IPS-11a (cell line): ENCODE results near the gene KNSTRN.

ENCODE experiments used
- H3K4me3 ChIP-seq: one replicate; pipeline ENCODE4 v1.5.1; 2013; ENCODE audit warnings: low read depth, low read length, control low read depth

KNSTRN gene, protein sequence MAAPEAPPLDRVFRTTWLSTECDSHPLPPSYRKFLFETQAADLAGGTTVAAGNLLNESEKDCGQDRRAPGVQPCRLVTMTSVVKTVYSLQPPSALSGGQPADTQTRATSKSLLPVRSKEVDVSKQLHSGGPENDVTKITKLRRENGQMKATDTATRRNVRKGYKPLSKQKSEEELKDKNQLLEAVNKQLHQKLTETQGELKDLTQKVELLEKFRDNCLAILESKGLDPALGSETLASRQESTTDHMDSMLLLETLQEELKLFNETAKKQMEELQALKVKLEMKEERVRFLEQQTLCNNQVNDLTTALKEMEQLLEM

DNA sequence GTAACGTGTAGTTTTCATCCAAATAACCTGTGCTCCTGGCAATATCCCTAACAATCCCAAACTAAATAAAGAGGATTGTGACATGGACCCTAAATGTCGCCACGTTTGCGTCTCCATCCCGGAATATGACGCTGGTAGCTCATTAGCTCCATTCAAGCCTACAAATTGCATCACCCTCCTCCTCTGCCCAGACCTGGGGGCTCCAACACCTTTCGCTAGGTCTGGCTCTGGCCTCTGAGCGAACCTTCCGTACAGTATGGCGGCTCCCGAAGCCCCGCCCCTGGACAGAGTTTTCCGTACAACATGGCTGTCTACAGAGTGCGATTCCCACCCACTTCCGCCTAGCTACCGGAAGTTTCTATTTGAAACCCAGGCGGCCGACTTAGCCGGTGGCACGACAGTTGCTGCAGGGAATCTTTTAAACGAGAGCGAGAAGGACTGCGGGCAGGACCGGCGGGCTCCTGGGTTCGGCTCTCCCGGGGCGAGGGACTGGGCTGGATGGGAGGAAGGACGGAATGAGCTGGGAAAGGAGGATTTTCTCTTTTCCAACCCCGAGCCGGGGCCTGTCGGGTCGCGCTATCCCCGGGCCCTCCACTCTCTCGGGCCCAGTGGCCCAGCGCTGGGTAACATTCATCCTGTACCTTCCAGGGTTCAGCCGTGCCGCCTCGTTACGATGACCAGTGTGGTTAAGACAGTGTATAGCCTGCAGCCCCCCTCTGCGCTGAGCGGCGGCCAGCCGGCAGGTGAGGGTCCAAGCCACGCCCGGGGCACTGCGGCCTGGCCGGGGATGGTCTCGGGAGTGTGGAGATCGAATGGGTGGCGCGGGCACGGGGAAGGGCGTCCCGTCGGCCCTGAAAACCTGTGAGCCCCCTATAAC is at the start of gene KNSTRN:
KNSTRN (plus strand) TSS at position 142 of the 877 bp plus-strand sequence; CDS start at position 257, 115 bp downstream.
- peak within 1 kb of the TSS; percentile 94 for H3K4me3 ChIP-seq

DNA sequence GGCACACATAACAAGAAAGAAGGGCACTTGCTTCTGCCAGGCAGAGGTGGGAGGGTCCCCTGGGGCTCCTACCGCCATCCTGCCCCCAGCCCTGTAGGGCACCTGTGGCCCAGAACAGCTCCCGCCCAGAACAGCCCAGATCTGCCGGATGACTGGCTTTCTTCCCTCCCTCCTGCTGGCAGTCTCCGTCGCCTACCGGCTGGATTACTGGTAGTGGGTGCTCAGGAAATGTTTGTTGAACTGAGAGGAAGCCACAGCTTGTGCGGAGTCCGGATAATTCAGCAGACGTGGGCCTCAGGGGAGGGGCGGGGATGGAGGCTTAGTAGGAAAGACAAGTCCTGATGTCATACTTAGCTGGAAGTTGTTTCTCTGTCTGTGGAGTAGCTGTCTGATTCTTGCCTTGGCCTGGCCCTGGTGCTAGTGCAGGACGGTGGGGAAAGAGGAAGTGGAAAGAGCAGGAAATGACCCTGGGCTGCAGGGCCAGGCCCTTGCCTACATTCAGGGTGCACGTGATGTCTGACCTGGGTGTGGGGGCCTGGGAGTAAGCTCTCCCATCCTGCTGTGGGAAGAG is 48.5 kb upstream of the KNSTRN start:
- no peak overlapping the region for H3K4me3 ChIP-seq

DNA sequence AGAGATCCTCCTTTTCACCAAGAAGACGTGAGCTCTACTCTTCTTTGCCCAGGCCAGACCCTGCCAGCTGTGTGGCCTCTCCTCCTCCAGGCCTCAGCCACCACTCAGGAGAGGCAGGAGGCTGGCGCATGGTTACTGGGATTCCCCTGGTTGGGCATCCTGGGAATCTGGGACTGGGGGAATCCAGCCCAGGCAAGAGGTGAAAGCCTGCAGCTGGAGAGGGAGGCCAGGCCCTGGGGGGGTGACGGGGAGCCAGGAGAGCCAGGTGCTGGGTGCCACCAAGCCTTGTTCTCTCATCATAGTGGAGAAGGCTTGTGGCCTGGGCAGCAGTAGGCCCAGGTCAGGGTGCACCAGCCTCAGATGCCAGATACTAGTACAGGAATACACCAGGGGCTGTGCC is 48.0 kb upstream of the KNSTRN start:
- no peak overlapping the region for H3K4me3 ChIP-seq

DNA sequence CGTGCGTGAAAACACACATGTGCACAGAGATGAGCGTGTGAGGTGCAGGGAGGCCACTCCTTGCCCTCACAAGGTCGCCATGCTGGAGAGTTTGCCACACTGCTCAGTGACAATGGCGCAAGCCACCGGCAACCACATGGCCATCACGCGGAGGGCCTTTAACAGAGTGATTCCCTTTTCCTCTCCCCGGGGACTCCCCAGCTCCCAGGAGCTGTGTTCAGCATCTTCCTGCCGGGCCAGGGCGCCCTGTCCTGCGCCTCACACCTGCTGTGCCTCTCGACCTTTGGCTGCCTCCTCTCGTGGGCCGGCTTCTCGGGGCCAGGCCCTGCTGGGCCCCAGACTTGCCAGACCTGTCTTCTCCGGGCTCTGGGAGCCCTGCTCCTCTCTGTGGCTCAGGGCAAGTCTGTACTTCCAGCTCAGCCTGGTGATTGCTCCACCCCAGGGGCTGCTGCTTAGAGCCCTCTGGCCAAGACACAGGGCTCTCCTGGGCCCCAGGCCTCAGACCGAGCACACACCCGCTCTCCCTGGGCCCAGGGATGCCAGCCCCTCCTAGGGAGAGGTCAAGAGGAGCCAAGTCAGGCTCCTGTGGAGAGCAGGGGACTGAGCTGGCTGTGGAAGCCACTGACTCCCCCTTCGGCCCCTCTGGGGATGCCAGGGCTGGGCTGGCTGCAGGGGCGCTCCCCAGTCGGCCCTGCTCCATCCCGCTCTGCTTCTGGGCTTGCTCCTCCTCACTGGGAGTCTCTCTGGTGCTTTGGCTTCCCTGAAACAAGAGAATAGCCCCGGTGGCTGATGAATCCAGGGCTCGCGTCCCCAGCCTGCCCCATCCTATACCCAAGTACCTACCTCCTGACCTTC is 47.4 kb upstream of the KNSTRN start:
- no peak overlapping the region for H3K4me3 ChIP-seq

DNA sequence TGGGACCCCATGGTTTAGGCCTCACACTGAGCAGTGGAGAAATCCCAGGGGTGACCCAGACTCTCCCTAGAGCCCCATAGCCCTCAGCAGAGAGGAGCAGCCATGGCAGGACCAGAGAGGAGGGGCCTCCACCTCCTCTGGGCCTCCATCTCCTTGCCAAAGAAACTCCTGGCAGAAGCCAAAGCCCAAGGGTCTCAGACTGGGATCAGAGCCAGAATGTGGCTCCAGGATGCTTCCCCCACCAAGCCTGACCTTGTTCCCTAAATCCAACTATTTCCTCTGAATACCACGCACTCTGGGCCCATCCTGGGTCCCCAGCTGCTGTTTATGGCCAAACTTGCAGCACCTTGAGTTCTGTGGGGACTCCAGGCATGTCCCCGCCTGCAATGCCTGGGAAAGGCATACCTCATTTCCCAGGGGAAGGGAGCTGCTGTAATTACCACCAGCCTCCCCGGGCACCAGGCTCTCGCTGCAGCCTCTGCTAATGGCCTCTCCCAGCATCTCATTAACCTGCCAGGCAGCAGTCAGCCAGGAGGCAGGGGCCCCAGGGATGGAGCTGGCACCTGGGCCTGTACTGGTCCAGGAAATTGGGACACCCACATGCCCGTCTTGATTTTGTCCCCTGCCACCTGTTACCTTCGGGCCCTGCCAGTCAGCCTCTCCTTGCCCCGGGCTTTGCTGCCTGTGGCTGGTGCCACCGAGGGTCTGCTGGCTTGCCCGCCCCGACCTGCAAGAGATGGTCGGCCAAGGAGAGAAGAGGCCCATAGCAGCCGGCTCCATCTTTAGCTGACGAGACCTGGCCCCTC is 46.4 kb upstream of the KNSTRN start:
- no peak overlapping the region for H3K4me3 ChIP-seq

DNA sequence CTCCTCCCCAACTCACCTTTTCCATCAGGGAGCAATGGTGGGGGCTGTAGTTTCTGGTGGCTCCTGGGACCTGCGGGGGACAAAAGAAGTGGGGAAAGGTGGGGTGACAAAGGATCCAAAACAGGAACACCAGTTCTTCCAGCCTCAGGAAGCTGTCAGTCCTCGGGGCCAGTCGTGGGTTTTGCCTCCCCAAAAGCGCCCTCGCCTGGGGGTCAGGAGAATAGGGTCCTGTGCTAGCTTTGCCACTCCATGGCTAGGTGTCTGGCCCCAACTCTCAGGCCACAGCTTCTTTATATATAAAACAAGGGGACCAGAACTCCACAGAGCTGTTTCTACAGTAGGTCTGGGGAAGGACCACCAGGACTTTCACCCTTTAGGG is 45.8 kb upstream of the KNSTRN start:
- H3K4me3 ChIP-seq = no peak overlapping the region

DNA sequence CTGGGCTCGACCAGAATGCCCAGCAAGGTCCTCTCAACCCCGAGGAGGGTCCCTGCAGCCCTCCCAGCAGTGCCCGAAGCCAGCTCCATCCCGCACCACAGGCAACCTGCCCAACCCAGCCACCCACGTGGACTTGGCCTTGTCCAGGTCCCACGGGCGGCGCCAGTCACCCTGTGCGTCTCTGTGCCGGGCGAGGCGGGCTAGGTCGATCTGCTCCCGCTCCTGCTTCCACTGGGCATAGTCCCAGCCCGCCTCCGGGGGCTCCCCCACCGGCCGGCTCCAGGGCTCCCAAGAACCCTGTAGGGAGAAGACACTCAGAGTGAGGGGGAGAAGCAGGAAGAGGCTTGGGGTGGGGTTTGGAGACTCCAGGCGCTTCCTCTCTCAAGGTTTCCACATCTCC is 44.9 kb upstream of the KNSTRN start:
- no peak overlapping the region for H3K4me3 ChIP-seq

DNA sequence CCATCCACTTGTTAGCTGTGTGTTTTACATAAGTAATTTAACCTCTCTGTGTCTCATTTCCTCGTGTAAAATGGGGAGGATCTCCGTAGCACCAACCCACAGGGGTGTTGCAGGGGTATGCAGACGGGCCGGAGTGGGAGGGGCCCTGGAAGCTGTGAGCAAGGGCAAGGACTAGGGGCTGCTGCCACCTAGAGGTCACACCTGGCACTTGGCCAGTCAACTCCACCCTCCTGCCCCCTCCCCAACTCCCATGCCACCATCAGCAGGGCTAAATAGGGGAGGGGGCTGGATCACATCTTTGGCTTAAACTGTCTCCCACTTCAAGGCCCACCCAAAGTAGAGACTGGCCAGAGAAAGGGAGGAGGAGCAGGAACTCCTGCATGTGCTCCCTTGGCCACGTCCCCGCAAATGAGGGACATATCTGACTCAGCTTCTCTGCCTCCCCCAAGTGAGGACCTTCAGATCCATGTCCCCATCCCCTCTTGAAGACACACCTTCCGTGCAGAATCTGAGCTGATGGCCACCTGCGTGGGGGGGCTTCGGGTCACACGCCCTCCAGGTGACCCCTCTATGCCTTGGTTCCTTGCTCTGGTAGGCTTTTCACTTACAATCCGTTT is 44.4 kb upstream of the KNSTRN start:
- no peak overlapping the region for H3K4me3 ChIP-seq

DNA sequence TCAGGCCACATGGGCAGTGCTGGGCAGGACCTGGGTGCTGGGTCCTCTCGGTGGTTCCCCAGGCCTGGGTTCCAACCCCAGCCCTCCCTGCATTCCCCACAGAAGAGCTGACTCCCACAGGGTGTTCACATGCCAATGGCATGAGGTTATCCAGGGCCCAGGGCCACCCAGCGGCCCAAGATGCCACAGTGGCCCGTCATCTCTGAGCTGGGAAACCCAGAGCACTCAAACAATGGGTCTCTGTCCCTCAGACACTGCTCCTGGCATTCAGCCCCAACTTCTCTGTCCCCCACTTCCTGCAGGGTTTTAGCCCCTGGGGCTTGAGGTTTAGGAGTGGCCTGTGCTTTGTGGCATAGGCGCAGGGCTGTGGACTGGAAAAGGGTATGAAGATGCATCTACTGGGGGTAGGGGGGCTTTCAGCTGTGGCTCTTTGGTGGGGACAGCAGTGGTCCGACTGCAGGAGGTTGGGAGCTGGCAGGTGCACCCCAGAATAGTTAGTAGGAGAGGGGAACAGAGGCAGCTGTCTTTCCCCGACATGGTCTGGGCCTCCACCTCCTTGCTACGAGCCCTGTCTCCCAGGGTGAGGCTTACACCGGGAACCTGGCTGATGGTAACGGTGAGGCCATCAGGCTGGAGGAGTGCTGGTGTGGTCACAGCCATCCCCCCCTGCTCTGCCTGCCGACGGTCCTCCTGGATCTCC is 43.5 kb upstream of the KNSTRN start:
- H3K4me3 ChIP-seq = no peak overlapping the region

DNA sequence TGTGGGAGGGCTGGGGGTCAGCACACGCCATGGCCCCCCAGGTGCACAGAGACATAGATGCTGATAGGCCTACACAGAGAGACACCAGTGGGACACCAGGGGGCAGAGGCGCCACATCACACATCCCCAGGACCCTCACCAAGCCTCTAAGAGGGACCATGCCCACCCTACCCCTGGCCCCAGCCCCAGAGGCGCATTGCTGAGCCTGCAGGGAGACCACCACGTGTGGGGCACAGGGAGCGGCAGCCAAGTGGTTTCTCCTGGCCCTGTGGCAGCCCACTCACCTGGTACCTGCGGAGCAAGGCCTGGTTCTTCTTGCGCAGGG is 42.9 kb upstream of the KNSTRN start:
- H3K4me3 ChIP-seq = no peak overlapping the region

DNA sequence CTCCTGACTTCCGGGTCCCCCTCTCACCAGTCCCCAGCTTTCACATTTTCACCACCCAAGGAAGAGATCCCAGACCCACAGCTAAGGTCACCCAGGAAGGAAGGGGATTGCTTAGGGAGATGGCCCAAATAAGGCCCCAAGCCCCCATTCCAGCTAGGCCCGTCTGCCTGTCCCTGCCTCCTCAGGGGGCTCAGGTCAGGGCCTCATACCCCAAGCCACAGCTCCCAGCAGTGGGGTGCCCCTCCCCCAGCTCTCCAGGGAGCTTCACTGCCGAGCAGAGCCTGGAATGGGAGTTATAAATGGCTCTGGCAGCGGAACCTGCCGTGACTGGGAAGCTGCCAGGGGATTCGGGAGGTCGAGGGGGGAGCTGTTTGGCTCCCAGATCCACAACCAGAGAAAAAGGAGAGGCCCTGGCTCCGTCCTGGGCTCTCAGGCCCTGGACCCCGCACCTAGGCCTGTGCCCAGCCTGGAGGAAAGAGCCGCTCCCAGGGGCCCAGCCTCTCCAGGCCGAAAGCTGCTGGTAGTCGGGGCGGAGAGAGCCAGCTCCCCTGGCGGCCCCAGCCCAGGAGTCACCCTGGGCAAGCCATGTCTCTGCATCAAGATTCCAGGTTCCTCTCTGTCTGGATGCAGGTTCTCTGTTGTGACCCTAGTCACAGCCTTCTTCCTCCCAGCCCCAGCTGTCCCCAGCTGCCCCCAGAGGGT is 42.3 kb upstream of the KNSTRN start:
- no peak overlapping the region for H3K4me3 ChIP-seq

DNA sequence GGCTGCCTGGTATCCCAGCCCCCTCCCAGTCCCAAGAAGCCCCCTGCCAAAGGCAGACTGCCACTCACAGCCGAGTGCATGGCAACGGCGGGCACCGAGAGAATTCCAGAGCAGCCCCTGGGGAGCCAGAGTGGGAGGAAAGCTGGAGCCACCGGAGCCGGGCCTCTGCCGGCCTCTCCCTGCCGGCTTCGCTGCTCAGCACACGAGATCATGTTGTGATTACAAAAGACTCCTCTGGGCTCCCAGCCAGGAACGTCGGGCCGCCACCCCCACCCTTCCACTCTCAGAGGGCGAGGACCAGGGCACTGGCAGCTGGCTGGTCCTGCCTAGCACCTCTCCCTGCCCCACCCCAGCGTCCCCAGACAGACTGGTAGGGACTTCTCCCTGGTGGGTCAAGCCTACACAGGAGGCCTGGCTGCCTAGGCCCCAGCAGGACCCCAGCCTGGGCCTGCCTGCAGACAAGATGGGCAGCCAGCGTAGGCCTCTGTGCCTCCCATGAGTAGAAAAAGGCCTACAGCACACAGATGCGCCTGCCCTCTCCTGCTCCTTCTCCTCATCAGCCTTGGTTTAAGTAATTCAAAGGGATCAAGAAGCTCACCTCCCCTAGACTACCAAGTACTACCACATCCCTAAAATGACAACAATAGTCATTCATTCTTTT is 41.7 kb upstream of the KNSTRN start, which contains the start of gene CCDC9B:
CCDC9B (minus strand) TSS at position 200 of the 661 bp plus-strand sequence; CDS start at position 80, 120 bp downstream.
- H3K4me3 ChIP-seq = no peak within 1 kb of the TSS

DNA sequence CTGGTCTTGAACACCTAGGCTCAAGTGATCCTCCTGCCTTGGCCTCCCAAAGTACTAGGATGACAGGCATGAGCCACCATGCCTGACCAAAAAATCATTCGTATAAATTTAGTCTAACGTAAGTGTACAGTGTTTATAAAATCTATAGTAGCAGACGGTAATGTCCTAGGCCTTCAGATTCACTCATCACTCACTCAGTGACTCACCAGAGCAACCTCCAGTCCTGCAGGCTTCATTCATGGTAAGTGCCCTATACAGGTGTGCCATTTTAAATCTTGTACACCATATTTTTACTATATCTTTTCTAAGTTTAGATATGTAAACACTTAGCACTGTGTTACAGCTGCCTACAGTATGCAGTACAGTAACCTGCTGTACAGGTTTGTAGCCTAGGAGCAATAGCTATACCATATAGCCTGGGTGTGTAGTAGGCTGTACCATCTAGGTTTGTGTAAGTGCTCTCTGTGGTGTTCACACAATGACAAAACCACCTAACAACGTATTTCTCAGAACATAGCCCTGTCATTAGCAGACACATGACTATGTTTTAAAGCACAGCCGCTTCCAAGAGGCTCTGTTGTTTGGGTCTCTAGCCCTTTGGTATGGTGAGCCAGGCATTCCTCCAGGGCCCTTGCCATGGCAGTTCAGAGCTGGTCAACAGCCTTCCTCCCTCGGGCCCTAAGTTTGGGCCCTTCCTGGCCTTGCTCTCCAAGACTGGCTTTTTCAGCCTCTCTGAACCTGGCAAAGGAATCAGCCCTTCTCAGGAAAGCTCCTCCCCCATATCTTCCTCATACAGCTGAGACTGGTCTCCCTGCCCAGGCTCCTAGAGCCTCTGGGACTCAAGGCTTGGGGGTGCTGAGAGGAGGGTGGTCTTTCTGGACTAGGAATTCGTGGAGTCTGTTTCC is 39.9 kb upstream of the KNSTRN start:
- no peak overlapping the region for H3K4me3 ChIP-seq

DNA sequence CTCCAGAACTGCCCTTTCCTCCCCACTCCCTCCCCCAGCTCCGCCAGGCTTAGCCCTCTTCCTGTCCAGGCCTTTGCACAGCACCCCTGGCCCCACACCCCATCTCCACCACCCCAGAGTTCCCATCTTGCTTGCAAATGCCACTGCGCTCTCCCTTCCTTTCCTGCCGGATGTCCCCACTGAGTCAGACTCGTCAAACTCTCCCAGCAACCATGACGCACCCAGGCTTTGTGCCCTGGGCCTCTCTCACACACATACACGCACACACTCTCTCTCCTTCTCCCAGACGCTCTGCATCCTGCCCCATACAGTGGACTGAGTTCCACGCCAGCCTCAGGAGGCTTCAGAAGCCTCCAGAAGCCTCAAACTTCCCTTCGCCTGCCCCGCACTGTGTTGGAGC is 39.0 kb upstream of the KNSTRN start:
- no peak overlapping the region for H3K4me3 ChIP-seq

DNA sequence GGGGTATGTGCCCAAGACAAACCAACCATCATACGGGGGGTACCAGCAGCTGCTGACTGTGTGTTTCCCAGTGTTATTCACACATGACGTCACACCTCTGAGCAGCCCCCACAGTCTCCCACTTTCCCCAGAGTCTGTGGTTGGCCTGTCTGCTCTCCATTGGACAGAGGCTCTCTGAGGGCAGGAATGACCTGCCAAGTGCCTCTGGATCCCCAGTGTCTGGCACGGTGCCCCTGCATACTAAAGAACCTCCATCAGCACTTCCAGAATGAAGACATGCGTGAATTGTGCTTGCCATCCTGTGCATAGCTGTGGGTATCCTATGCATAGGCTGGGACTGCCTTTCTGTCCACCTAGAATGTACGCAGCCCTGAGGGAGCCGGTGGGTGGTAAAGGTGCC is 38.3 kb upstream of the KNSTRN start:
- no peak overlapping the region for H3K4me3 ChIP-seq

DNA sequence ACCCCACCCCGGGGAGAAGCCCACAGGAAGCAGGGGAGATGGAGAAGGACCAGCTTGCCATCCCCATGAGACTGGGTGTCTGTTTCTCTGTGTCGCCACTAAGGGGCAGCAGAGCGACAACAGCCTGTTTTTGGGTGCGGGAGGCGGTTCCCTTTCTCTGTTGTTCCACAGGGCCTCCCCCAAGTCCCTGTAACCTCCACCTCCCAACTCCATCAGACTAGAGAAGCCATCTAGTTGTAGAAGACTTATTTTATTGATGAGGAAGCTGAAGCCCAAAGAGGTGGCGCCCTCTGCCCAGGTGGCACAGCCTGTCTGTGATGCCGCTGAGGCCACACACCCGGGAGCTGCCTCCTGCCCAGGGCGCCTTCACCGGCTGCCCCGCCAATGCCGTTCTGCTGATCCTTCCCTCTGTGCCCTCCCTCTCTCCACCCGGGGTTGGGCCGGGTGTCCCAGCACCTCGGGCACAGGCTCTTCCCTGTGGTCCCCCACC is 37.8 kb upstream of the KNSTRN start:
- no peak overlapping the region for H3K4me3 ChIP-seq
